Activated naive CD8-positive, alpha-beta T cell (primary cell): ENCODE data around the gene SLC35C1.
A peak's percentile ranks its signal among the peaks of the same experiment; 100 is the strongest.

ENCODE experiments used
- H3K27ac Mint-ChIP-seq: one replicate; pipeline ENCODE4 v1.8.0; 2021; ENCODE audit warnings: mixed read lengths
- H3K27me3 Mint-ChIP-seq: one replicate; pipeline ENCODE4 v1.8.0; 2021; ENCODE audit warnings: mixed read lengths
- H3K36me3 Mint-ChIP-seq: one replicate; pipeline ENCODE4 v1.8.0; 2021; ENCODE audit warnings: mixed read lengths
- H3K4me1 Mint-ChIP-seq: one replicate; pipeline ENCODE4 v1.8.0; 2021; ENCODE audit warnings: low read depth, mixed read lengths
- H3K4me3 Mint-ChIP-seq: one replicate; pipeline ENCODE4 v1.8.0; 2021; ENCODE audit warnings: mild to moderate bottlenecking, mixed read lengths
- H3K9me3 Mint-ChIP-seq: one replicate; pipeline ENCODE4 v1.8.0; 2021; ENCODE audit warnings: low read depth, mixed read lengths

Gene SLC35C1

DNA sequence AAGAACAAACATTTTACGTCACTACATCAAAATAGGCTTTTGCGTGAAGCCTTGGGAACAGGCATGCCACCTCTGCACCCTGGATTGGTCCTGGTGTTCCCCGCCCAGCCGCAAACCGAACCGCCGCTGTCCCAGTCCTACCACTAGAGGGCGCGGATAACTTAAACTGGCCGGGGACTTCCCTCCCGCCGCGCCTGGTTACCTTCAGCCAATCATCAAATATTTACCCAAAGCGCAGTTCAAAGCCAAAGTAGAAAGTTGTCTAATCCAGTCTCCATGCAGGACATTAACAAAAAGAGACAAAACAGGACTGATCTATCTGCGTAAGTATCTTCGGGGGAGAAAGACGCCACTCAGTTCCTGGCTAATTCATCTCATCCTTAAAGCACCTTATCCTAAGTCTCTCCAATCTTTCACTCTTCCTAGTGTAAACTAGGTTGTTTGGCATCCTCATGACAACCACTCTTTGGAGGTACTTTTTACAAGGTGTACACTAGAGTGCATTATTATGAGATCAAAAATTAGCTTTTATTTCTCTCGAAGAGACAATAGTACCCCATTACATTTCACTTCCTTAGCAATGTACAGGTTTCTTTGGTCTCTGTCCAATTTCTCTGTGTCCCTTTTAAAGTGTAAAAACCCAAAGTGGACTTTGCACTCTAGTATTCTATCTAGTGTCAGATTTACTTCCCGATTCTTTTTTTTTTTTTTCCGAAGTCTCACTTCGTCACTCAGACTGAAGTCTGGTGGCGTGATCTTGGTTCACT lies 38.4 kb downstream of the SLC35C1 start:
- Mint-ChIP-seq H3K4me1 (peaks cover 31% of the 10 kb centered on the region), H3K27ac (peak overlapping the region; percentile 50)

DNA sequence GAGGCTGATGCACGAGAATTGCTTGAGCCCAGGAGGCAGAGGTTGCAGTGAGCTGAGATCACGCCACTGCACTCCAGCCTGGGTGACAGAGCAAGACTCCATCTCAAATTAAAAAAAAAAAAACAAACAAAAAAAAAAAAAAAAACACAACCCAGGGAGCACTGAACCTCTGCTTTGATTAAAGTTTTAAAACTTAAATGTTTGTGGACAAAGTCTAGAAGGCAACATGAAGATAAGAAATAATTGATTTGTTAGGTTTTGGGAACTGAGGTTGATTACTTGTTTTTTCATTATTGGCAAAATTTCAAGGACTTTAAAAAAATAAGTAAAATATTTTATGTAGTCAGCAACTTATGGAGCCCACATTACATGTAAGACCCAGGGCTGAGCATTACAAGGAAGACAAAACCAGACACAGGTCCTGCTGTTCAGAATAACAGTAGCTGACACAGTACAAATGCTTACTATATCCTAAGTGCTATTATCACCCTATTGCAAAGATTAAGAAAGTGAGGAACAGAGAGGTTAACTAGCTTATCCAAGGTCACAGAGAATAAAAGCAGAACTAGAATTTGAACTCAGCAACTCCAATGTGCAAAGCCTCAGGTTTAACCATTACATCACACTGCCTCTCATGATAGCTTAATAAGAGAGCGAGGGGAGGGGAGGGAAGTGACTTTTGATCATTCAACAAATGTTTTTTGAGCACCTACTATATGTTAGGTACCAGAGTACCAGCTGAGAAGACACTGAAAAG lies 40.1 kb downstream of the SLC35C1 start:
- Mint-ChIP-seq H3K4me3 (no peak overlapping the region), H3K27me3 (no peaks in the 10 kb centered on the region), H3K4me1 (peaks cover 42% of the 10 kb centered on the region), H3K9me3 (no peaks in the 10 kb centered on the region), H3K27ac (no peak overlapping the region), H3K36me3 (no peaks in the 10 kb centered on the region)

More for the DNA sequence above, 38.4 kb downstream of the SLC35C1 start:
- no peaks in the 10 kb centered on the region for H3K9me3 Mint-ChIP-seq
- peak overlapping the region; percentile 71 for H3K4me3 Mint-ChIP-seq
- H3K36me3 Mint-ChIP-seq, result no peaks in the 10 kb centered on the region
- no peaks in the 10 kb centered on the region for H3K27me3 Mint-ChIP-seq

- Mint-ChIP-seq H3K27ac (peak overlapping the region; percentile 75), H3K4me3 (peak overlapping the region; percentile 85), H3K4me1 (peaks cover 54% of the 10 kb centered on the region), H3K36me3 (no peaks in the 10 kb centered on the region), H3K27me3 (no peaks in the 10 kb centered on the region), H3K9me3 (no peaks in the 10 kb centered on the region)
These were observed 41.3 kb downstream of the SLC35C1 start for GRCh38 chr11:45846174-45846675.

GRCh38 chr11:45846974-45847910 lies 42.3 kb downstream of the SLC35C1 start, which contains the start of gene CRY2:
Gene CRY2, plus strand, starts transcription at chr11:45847475. Its CDS starts 16 bp downstream, at chr11:45847491.
- Mint-ChIP-seq H3K4me3 (peak within 1 kb of the TSS; percentile 85), H3K27ac (peak within 1 kb of the TSS; percentile 75), H3K4me1 (peaks cover 60% of the 10 kb centered on the region)

GRCh38 chr11:45847911-45848316 lies 43.0 kb downstream of the SLC35C1 start:
- Mint-ChIP-seq H3K36me3 (no peaks in the 10 kb centered on the region), H3K9me3 (no peaks in the 10 kb centered on the region), H3K4me3 (peak overlapping the region; percentile 85), H3K27ac (peak overlapping the region; percentile 16), H3K4me1 (peaks cover 63% of the 10 kb centered on the region), H3K27me3 (no peaks in the 10 kb centered on the region)

More at GRCh38 chr11:45846974-45847910, 42.3 kb downstream of the SLC35C1 start, which contains the start of gene CRY2:
- Mint-ChIP-seq H3K36me3 (no peaks in the 10 kb centered on the region), H3K27me3 (no peaks in the 10 kb centered on the region), H3K9me3 (no peaks in the 10 kb centered on the region)

GRCh38 chr11:45848654-45849081 lies 43.7 kb downstream of the SLC35C1 start:
- Mint-ChIP-seq H3K27me3 (no peaks in the 10 kb centered on the region), H3K9me3 (no peaks in the 10 kb centered on the region), H3K4me1 (peaks cover 59% of the 10 kb centered on the region), H3K27ac (peak overlapping the region; percentile 31), H3K4me3 (peak overlapping the region; percentile 85), H3K36me3 (no peaks in the 10 kb centered on the region)

- Mint-ChIP-seq H3K4me3 (peak overlapping the region; percentile 32), H3K36me3 (no peaks in the 10 kb centered on the region), H3K27me3 (no peaks in the 10 kb centered on the region), H3K4me1 (peaks cover 53% of the 10 kb centered on the region), H3K27ac (no peak overlapping the region), H3K9me3 (no peaks in the 10 kb centered on the region)
These were observed 45.5 kb downstream of the SLC35C1 start for GRCh38 chr11:45850446-45850845.

- Mint-ChIP-seq H3K27ac (no peak overlapping the region), H3K4me1 (peaks cover 51% of the 10 kb centered on the region), H3K4me3 (no peak overlapping the region), H3K9me3 (no peaks in the 10 kb centered on the region), H3K36me3 (no peaks in the 10 kb centered on the region), H3K27me3 (no peaks in the 10 kb centered on the region)
These were observed 46.3 kb downstream of the SLC35C1 start for GRCh38 chr11:45851228-45851627.

GRCh38 chr11:45852018-45852711 lies 47.2 kb downstream of the SLC35C1 start:
- Mint-ChIP-seq H3K27ac (no peak overlapping the region), H3K27me3 (no peaks in the 10 kb centered on the region), H3K4me1 (peaks cover 43% of the 10 kb centered on the region), H3K36me3 (peaks cover 2% of the 10 kb centered on the region), H3K4me3 (no peak overlapping the region), H3K9me3 (no peaks in the 10 kb centered on the region)

GRCh38 chr11:45852712-45853101 lies 47.8 kb downstream of the SLC35C1 start:
- Mint-ChIP-seq H3K9me3 (no peaks in the 10 kb centered on the region), H3K4me1 (peaks cover 43% of the 10 kb centered on the region), H3K4me3 (no peak overlapping the region), H3K36me3 (peaks cover 5% of the 10 kb centered on the region), H3K27me3 (no peaks in the 10 kb centered on the region), H3K27ac (no peak overlapping the region)

DNA sequence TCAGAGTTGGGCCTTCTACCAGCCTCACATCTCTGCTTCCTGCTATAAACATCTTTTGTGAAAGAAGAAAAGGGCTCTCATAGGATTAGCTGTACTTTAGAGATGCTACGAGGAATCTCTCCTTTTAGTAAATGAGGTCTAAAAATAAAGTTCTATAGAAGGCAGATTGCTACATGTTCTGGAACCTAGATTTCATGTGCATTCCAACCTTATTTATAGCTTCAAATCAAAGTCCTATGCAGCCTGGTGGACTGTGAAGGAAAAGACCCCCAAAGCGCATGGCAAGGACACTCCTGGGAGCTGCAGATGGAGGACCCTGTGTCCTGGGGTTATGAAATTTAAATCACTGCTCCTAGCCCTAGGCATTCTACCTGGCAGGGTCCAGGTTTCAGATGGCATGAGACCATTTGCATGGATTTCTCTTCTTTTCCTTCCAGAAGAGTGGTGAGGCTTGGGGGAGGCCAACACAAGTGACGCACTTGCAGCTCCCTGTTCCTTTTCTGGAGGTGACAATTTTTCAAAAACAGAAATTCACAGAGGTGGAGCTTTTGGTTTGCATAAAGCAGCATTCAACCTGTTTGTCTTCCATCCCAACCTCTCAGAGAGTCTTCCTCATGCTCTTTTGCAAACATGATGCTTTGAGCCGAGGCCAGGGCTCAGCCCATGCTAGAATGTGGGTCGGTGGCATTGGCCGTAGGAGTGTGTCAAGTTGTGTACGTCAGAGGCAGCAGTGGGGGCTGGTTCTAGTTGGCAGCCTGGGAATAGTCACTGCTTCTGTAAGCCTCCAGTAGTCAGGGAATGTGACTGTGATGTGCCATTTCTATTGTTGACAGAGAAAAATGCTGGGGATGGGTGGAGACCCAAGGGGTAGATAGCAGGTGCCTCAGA lies 48.6 kb downstream of the SLC35C1 start:
- Mint-ChIP-seq H3K4me3 (no peak overlapping the region), H3K36me3 (peaks cover 8% of the 10 kb centered on the region), H3K4me1 (peaks cover 36% of the 10 kb centered on the region), H3K27ac (no peak overlapping the region), H3K27me3 (no peaks in the 10 kb centered on the region), H3K9me3 (no peaks in the 10 kb centered on the region)

DNA sequence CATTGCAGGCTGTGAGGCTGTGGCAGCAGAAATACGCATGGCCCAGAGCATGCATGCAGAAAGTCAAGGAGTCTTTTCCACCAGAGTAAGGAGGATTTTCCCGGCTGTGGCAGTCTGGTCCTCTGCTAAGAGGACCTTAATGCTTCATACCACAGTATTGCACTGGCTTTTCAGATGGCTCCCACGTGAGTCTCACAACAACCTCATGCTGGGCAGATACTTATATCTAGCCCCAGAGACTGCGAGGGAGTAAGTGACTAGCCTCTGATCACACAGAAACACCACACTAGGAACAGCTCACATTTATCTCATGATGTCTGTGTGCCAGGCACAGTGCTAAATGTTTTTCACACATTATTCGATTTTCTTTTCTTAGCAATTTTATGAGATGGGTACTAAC lies 50.4 kb downstream of the SLC35C1 start:
- Mint-ChIP-seq H3K27me3 (no peaks in the 10 kb centered on the region), H3K9me3 (no peaks in the 10 kb centered on the region), H3K27ac (no peak overlapping the region), H3K4me1 (peaks cover 25% of the 10 kb centered on the region), H3K36me3 (peaks cover 10% of the 10 kb centered on the region), H3K4me3 (no peak overlapping the region)

GRCh38 chr11:45856044-45856468 lies 51.1 kb downstream of the SLC35C1 start:
- Mint-ChIP-seq H3K4me3 (no peak overlapping the region), H3K27ac (no peak overlapping the region), H3K4me1 (peaks cover 17% of the 10 kb centered on the region), H3K9me3 (no peaks in the 10 kb centered on the region), H3K27me3 (no peaks in the 10 kb centered on the region), H3K36me3 (peaks cover 10% of the 10 kb centered on the region)
